Stimulated activated CD8-positive, alpha-beta memory T cell treated with anti-CD3 and anti-CD28 coated beads, Interleukin-2, amount 100 ng/mL, for 1 hour (primary cell): ENCODE measurements around the gene SEMA4C.
A peak's percentile ranks its signal among the peaks of the same experiment; 100 is the strongest.

Experiments used
- DNase-seq, 2 donors: peaks; one replicate each; pipeline ENCODE4 v3.0.0-alpha.2; 2020; ENCODE audit warnings: low read depth in 2 of 2

Gene SEMA4C

DNA sequence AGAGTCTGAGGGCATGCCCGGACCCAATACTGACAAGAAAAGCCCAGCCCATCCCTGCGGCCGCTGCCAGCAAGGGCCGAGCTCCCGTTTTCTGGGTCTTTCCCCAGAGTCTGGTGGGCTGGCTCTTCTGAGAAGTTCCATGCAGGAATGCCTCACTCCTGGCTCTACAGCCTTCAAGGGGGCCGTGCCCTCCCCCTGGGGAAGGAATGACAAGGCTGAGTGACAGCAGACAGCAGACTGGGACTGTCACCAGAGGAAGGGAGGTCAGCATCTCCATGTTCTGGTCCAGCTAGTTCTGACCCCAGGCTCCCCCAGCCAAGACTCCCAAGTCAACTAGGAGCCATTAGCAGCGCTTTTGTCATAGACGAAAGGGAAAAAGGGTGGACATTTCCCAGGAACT, 13.0 kb upstream of the SEMA4C start:
- no peak for DNase-seq

DNA sequence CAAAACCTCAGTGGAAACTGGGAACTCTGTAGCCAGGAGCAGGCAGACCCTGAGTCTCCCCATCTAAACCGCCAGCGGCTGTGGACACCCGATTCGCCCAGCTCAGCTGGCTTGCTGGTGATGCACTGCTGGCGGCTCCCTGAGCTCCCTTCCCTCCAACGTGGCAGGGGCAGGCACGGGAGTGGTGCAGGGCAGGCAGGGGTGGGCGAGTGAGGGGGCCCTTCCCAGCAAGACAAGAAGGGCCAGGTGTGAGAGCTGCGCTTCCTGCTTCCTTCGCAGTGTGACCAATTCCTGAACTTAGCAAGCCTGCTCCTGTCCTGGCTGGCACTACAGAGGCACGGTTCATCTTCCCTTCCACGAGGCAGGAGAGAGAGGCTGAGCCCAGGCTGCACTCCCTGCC, 12.3 kb upstream of the SEMA4C start:
- no peak for DNase-seq

DNA sequence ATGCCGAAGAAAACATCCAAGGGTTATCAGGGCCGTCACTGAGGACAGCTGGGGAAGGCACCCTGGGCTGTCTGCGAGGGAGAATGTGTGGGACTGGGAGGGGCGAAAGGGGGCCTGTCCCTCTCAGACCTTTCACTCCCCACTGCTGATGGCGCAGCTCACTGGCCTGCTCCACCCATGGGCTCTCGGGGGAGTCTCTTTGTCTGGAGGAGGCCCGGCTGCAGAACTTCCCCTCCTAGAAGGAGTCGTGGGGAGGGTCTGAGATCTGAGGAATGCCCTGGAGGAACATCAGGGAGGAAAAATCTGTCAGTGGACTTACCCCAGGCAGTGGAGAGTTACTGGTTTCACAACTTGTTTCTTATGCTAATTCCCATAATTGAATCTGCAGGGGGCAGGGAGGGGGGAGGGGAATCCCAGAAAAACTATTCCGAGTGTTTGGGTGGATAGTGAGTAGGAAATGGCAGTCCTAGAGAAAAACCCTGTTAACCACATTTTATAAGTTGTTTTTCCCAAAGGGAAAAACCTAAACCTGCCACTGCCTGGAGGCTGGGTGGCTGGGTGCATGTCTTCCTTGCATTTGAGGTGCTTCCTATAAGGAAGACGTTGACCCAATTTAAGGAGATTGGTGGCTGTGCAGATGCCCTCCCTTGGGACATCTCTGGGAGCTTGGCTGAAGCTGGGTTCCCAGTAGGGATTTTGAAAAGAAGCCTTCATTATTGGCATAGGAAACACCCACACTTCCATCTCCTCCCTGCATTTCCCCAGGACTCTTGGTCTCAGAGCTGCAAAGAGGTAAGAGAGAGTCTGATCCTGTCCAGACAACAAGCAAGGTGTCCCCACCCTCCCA, 11.7 kb upstream of the SEMA4C start:
- DNase-seq = no peak

DNA sequence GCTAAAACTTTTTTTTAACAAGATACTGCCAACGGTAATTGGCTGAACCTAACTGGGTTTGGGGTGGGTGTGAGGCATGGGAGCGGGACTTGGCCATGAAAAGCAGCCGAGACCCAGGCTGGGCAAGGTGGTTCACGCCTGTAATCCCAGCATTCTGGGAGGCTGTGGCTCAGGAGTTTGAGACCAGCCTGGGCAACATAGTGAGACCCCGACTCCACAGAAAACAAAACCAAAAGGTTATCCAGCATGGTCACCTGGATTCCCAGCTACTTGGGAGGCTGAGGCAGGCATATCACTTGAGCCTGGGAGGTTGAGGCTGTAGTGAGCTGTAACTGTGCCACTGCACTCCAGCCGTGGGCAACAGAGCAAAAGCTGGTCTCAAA, 11.0 kb upstream of the SEMA4C start:
- no peak for DNase-seq

DNA sequence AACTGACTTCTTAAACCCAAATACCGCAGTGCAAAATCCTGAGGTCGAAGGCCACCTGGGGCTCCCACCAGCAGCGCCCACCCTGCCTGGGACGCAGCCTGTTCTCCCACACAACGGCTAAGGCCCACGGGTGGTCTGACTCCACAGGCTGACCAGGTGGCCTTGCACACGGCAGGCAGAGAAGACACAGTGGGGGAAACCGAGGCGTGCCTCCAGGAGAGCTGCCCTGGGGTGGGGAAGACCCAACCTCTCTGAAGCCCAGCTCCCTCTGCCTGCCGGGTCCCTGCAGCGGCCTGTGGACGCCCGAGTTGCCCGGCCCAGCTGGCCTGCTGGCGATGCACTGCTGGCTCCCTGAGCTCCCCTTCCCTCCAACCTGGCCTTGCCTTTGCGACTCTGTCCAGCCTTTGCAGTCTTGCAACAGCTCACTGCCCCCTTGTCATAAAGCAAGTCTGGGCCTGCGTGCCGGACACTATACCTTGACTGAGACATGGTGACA, 9.7 kb upstream of the SEMA4C start:
- no peak for DNase-seq

DNA sequence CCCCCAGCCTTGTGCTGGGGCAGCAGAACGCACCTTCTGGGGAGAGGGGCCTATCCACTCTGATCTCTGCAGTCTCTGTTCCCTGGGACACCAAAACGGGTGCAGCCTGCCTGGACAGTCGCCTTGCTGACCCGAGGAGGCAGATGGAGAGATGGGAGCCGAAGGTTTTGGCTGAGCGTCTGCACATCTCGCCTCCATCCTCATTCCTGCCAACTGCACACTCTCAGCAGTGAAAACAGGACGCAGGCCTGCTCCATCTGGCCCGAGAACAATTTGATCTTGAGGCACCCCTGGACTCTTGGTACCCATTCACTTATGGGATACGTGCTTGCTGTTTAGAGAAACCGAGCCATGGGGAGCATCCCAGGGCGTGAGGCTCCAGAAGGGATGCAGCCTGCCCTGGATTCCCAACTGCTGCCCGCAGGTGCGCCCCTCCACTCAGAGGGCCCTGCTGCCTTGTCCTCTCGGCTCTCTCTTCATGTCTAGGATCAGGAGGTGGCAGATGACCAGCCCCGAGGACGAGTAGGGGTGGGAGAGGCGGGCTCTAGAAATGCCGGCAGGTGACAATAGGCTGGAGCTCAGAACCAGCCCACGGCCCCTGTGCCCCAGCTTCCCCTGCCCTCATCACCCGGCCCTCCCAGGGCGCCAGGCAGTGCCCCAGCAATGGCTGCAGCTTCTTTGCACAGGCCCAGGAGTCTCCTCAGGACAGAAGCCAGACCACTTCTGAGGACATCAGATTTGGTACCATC, 9.1 kb upstream of the SEMA4C start:
- DNase-seq = no peak

DNA sequence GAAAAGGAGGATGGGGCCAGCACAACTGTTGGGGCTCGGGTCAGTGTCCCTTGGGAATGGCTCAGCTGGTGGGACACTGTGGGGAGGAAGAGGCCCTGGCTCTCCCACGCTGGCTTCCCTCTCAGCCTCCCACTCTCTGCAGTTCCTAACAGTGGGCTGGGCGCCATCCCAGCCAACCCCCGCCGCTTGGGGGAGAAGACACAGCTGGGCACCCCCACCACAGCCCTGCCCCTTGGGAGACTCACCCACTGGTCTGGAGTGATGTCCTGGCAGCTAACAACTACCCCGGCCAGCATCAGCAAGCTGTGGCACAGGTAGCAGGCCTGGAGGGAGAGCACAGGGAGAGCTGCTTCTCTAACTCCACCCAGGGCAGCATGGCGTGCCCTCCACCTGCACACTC, 8.3 kb upstream of the SEMA4C start:
- DNase-seq = no peak

DNA sequence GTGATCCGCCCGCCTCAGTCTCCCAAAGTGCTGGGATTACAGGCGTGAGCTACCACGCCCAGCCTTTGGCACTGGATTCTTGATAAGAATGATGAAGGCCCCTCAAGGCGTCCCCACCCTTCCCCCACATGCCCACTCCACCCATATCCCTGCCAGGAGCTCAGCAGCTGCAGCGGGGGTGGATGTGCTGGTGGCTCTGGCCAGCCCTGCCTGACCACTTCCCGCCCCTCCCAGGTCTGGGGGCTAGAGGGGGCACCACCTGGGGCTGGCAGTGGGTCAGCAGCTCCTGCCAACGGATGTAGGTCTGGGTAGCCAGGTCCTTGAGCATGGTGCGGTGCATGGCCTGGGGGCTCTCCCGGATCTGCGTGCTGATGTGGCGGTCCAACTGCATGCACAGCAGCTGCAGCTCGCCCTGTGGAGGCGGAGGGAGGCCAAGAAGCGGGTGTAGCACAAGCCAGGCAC, 7.8 kb upstream of the SEMA4C start:
- DNase-seq = no peak

DNA sequence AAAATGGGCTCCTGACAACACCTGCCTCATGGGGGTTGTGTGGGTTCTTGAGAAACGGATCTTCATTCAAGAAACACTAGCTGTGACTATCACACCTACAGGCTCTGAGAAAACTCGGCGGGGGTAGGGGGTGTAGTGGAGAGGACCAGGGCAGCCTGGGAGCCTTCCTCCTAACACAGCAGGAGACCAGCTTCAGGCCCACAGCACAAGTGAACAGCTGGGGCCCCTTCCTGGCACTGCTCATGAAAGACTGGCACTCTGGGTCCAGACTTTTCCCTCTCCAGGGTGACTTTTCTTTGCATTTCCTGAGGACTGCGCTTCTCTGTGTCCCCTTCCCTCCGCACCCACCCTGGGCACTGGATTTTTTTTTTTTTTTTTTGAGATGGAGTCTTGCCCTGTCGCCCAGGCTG, 7.2 kb upstream of the SEMA4C start:
- DNase-seq = no peak

DNA sequence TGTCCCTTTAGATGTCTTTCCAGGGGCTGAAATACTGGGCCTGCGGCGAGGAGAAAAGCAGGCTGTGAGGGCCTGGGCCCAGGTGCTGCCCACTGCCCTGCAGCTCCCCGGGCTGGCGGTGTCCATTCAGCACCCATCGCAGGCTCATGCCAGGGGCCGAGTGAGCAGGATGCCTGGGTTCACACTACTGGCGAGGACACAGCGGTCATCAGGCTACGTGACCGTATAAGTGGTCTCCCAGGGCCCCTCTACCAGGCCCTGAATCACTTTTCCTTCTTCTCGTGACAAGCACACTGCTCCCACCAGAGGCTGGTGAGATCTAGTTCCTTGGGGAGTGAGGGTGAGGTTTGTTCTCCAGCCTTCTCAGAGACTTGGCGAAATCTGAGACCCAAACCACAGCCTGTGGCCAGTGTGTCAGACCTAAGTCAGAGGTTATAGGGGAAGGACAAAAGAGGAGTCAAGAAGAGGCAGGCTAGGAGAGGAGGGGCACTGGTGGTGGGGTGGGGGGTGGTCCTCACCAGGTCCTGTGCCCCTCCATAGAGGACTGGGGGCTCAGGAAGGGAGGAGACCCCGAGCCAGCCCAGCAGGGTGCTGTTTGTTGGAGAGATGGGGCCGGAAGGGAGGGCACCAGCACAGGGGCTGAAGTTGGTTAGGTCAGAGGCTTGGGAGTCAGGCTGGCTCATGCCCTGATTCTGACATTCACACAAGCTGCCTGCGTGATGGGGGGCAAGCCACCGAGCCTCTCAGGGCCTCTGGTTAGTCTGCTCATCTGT, 6.6 kb upstream of the SEMA4C start:
- no peak for DNase-seq

DNA sequence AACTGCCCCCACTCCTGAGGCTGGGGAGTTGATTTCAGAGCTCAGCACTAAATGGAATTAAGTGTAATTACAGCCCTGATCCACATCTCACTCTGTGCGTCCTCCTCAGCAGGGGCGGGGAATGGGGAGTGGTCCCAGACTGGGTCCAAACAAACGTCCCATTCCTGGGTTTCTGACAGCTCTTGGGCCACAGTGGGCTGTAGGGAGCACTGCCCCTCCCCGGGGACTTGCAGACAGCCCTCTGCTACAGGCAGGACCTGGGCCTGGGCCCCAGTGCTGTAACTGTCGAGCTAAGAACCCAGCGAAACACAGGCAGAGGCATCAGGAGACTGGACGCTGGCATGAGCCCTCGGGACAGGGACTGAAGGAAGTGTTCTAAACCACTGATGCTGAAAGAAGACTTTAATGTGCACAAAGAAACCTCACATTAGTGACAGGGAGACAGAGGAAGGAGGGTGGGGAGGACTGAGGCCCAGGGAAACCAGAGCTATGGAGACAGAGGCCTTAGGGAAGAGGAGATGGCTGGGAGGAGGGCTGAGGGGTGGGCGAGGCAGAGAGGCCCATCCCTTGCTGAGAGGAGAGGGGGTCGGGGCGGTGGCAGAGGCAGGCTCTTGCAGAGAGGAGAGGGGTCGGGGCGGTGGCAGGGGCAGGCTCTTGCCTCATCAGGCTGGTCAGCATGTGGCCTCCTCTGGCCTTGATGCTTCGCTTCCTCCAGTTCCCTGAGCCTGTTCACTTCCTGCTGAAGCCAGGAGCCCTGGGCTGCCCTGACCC, 5.8 kb upstream of the SEMA4C start:
- DNase-seq = no peak

DNA sequence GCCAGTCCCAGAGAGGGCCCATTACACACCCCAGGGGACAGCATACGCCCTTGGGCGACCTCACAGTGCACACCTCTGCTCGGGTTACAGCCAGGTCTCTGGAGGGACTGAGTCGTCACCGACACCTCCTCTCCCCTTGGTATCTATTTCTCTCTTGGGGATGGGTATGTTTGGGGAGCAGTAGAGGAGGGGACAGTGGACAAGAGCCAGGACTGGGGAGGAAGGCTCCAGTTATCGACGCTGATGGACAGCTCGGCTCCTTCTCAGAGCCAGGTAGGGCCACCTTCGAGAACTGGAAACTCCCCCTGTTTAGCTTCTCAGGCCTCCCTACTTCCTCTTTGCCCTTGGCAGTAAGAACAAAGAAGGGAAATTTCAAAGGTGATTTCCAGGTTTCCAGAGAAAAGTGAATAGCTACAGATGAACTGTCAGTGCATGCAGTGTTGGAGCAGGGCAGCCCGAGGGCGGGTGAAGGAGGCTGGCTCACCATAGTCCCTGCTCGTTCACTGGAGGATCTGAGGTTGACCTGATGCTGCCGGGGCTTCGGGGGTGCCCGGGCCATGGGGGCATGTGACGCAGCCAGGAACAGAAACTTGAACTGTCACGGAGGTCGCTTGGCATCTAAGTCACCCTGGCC, 4.4 kb upstream of the SEMA4C start:
- DNase-seq = no peak

DNA sequence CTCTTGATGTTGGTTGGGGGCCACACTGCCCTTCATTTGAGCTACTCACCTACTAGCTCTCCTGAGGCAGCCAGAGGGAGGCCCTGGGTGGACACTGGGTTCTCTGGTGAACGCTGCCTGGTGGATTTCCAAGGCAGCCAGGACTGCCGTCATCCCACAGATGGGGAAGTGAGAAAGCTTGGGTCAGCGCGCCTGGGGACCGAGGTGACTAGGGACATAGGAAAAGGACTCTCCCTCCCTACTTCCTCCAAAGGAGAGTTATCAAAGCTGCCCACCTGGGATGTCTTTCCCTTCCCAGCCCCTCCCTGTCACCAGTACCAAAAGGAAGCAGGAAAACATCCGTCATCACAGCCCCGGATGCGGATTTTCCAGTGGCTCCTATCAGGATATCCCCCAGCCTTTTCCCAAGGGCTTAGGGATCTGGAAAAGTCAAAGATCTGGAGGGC, 3.8 kb upstream of the SEMA4C start:
- no peak for DNase-seq

DNA sequence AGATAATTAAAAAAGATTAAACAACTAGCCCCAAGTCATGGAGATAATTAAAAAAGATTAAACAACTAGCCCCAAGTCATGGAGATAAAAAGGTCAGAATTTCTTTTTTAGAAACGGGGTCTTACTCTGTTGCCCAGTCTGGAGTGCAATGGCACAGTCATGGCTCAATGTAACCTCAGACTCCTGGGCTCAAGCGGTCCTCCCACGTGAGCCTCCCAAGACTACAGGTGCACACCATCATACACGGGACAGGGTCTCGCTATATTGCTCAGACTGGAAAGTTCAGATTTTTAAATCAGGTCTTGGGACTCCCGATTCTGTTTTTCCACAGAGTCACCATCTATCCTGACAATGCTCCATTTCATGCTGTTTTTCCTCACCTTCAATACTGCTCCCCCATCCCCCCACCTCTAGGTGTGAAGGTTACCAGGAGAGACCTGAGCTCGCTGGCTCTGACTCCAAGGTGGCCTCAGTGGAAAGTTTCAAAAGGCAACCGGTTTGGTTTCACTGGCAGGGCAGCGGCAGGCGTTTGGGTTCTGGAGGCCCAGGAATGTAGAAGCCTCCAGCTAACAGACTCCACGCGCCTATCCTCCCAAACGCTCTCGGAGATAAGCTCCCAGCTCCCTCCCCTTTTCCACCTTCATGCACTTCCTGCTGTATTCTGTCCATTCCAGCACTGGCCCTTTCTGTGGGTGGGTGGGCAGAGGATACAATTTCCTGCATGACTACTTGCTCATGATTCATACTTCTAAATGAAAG, 2.9 kb upstream of the SEMA4C start:
- DNase-seq = no peak

DNA sequence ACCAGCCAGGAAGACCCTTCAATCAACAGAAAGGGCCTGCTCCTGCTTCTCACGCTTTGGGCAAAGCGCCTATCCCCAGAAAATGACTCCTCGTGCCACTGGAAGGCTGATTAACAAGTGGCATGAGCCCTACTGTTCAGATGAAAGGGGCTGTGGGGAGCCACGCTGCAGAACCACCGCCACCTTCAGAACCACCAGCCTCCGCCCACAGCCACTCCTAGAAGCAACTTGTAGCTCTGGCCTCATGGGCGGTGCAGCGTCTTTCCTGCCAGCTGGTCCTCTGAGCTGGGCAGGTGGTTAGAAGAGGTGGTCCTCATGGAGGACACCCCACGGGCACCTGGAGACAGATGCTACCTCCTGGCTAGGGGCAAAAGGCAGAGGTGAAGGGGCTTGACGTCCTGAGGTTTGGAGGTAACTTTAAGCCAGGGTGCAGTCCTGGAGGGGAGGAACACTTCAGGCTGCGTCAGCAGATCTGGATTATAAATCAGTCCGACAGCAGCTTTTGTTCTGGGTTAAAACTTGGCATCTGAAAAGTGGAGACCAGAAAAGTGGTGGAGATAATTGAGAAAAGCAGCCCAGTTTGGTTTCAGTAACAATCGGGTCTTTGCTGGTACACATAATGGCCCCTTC, 861 bp upstream of the SEMA4C start:
- peak in 1 of 2 donors; percentile 44 for DNase-seq

DNA sequence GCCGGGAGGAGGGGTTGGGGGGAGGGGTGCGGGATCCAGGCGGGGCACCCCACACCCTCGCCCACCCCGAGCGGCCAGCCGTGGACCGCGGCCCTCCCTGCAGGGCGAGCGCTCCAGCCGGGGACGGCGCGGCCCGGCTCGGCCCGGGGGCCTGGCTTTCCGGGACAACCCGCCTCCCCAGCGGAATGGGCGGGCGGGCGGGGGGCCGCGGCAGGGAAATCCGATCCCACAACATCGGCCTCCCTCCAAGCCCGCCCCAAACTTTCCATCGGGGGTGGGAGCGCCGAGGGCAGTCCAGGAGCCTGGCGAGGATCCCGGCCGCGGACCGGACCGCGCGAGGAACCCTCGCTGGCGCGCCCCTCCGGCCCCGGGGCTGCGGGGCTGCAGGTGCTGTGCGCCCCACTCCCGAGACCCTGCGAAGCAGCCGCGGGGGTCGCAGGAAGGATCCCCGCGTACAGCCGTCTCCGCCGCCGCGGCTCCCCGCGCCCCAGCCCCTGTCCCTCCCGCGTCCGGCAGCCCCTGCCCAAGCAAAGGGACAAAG, 529 bp downstream of the SEMA4C start:
- DNase-seq = no peak

DNA sequence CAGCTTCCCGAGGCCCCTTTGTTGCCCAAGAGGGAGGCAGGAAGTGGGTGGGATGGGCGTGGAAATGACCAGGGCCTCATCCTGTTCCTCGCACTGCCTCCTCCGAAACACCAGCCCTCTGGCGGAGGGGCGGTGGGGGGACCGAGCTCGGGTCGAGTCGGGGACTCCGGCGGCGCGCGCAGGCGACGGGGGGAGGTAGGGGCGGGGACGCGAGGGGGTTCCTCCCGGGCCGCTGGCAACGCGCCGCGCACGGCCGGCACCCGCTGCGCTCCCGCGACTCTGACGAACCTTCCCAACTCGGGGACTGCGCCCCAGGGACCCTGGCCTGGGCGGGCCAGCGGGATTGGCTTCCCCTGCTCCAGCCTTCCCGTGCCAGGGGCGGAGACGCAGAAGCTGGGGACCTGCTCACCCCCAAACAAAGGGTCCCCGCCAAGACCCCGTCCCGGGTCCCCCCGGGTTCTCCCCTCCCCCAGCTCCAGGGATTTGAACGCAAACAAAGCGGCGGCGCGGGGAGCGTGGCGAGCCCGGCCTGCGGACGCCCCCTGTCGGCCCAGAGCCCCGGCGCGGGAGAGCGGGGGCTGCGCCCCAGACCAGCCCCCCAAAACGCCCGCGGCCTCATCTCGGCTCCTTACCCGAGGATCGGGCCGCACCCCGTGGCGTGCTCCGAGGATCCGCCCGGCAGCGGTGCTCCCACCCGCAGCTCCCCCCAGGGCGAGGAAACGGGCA, 1.2 kb downstream of the SEMA4C start:
- no peak for DNase-seq

DNA sequence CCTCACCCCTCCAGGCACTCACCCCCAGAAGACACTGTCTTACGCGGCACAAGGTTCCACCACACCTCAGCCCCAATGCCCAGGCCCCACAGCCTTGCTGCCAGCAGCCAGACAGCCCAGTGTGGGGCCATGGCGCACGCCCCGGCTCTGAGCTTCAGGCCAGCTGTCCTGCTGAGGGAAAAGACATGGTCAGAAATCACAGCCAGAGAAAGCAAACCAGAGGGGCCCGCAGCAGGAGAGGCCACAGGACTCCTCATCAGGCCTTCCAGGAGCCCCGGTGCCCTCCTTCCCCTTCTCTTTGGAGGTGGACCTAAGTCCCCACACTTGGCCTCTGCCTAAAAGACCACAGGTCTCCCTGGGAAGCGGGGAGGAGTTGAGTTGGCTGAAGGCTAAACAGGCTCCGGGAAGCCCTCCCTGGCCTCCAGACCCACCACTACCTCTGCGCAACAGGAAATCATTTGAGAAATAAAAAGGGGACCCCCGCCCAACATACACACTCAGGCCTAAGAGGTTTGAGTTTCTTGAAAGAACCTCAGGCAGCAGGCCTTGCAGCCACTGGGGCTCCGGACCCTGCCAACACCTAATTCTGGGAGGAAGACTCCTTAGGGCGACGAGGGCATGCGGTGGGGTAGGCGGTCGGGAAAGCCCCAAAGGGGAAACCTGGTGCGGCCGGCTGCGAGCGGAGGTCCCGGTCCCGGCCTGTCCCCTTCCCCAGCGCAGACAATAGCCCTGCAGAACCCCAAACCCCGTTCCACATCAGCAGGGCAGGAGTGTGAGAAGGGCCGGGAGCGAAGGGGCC, 1.9 kb downstream of the SEMA4C start:
- DNase-seq = no peak
